Measurements from ENCODE around the gene UGGT2.

Gene UGGT2

DNA sequence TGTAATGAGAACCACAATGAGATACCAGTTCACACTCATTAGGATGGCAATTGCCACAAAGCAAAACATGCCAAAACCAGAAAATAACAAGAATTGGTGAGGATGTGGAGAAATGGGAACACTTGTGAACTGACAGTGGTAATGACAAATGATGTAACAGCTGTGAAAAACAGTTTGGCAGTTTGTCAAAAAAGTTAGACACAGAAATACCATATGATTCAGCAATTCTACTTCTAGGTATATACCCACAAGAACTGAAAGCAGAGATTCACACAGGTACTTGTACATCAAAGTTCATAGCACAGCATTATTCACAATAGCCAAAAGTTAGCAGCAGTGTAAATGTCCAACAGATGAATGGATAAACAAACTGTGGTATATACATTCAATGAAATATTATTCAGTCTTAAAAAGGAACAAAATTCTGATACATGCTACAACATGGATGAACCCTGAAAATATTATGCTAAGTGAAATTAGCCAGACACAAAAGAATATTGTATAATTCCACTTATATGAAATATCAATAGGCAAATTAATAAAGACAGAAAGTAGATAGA lies 96.5 kb downstream of the UGGT2 start:
- TF ChIP-seq, protein P1, sequence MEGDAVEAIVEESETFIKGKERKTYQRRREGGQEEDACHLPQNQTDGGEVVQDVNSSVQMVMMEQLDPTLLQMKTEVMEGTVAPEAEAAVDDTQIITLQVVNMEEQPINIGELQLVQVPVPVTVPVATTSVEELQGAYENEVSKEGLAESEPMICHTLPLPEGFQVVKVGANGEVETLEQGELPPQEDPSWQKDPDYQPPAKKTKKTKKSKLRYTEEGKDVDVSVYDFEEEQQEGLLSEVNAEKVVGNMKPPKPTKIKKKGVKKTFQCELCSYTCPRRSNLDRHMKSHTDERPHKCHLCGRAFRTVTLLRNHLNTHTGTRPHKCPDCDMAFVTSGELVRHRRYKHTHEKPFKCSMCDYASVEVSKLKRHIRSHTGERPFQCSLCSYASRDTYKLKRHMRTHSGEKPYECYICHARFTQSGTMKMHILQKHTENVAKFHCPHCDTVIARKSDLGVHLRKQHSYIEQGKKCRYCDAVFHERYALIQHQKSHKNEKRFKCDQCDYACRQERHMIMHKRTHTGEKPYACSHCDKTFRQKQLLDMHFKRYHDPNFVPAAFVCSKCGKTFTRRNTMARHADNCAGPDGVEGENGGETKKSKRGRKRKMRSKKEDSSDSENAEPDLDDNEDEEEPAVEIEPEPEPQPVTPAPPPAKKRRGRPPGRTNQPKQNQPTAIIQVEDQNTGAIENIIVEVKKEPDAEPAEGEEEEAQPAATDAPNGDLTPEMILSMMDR (IDR thresholded peaks at IDR 0.05; ENCODE audit: insufficient read depth, low read length, missing control alignments) = no peak
- ChIA-PET POLR2A (no interaction called here), CTCF (no interaction called here)
- no peak overlapping the region for H3K4me3 ChIP-seq (ENCODE audit: low read depth, low read length)
- no peak for DNase-seq (ENCODE audit: low read depth, low spot score)

DNA sequence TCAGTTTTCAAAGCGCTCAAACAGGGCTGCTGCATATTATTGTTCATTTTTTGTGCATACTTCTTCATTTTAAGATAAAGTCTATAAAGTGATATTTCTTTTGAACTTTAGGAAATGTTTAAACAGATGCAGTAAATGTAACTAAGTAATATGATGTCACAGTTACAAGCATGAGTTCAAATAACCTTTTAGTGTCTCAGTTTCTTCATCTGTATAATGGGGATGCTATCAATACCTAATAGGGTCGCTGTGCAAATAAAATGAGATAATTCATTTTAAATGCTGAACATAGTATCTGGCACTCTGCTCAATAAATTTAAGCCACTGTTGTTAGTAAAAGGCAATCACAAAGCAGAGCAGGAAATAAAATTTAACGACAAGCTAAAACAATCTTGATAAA lies 97.5 kb downstream of the UGGT2 start:
- TF ChIP-seq, protein P1 (IDR thresholded peaks at IDR 0.05; ENCODE audit: insufficient read depth, low read length, missing control alignments) = no peak
- ChIA-PET POLR2A (no interaction called here), CTCF (no interaction called here)
- H3K4me3 ChIP-seq (ENCODE audit: low read depth, low read length) = no peak overlapping the region
- DNase-seq (ENCODE audit: low read depth, low spot score) = no peak

DNA sequence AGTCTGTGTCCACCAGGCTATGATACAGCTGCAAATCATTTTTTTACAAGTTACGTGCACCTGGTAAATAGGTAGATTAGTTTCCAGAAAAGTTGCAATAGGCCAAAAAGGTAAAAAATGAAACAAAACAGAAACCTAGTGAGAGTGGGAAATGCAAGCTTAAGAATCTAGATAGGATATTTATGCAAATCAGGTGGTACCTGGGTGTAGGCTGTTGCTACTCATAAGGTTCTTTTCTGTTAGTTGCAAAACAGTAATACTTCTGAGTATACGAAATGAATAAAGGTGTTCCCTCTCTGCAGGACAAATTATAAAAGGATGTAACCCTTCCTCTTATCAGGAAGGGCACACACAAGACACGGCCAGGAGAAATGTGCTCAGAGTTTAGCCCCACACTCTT lies 97.9 kb downstream of the UGGT2 start:
- TF ChIP-seq, protein P1 (IDR thresholded peaks at IDR 0.05; ENCODE audit: insufficient read depth, low read length, missing control alignments) = no peak
- no peak for DNase-seq (ENCODE audit: low read depth, low spot score)
- no peak overlapping the region for H3K4me3 ChIP-seq (ENCODE audit: low read depth, low read length)
- ChIA-PET POLR2A (no interaction called here), CTCF (no interaction called here)

DNA sequence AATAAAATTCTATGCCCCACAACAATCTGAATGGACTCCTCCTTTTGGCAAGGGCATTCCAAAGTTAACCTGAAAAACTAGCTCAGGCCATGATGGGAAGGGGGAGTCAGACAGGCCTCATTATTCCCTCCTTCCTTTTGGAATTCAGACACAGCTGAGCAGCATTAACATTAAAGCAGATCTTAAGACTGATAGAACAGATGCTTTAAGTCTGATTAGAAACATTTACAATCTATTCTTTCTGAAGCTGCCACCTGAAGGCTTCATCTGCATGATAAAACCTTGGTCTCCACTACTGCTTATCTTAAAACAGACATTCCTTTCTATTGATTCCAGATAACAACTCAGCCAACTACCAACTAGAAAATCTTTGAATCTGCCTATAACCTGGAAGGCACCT lies 98.9 kb downstream of the UGGT2 start:
- ChIA-PET CTCF (no interaction called here), POLR2A (no interaction called here)
- TF ChIP-seq, protein P1 (IDR thresholded peaks at IDR 0.05; ENCODE audit: insufficient read depth, low read length, missing control alignments) = no peak
- no peak for DNase-seq (ENCODE audit: low read depth, low spot score)
- H3K4me3 ChIP-seq (ENCODE audit: low read depth, low read length) = no peak overlapping the region

DNA sequence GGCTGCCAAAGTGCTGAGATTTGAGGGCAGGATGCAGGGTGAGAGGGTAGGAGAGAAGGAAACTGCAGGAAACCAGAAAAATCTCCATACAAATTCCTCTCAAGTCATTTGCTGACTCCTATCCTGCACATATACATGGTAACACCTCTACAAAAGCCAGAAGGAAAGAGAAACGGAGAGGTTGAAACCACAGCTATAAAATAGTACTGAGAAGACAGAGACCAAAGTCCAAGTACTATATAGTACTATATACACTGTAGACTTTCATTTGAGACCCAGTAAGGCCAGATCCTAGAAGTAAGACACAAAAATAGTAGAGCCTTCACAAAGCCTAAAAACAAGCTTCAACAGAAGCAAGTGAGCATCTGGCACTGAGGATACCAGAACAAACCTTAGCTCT lies 103.1 kb downstream of the UGGT2 start:
- CTCF ChIA-PET = no interaction called here
- H3K4me3 ChIP-seq (ENCODE audit: low read depth, low read length) = no peak overlapping the region
- POLR2A ChIA-PET = no interaction called here
- DNase-seq (ENCODE audit: low read depth, low spot score) = no peak
- TF ChIP-seq, protein P1 (IDR thresholded peaks at IDR 0.05; ENCODE audit: insufficient read depth, low read length, missing control alignments) = no peak

DNA sequence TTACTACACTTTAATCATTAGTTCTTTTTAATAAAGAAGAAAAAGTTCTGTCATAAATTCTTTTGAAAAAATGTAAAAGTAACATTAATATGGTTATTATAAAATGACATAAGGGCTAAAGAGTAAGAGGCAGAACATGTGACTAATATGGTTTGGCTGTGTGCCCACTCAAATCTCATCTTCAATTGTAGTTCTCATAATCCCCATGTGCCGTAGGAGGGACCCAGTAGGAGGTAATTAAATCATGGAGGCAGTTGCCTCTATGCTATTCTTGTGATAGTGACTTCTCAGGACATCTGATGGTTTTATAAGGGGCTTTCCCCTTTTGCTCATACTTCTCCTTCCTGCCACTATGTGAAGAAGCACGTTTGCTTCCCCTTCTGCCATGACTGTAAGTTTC lies 104.5 kb downstream of the UGGT2 start:
- DNase-seq (ENCODE audit: low read depth, low spot score) = no peak
- CTCF ChIA-PET = no interaction called here
- TF ChIP-seq, protein P1 (IDR thresholded peaks at IDR 0.05; ENCODE audit: insufficient read depth, low read length, missing control alignments) = no peak
- H3K4me3 ChIP-seq (ENCODE audit: low read depth, low read length) = no peak overlapping the region
- POLR2A ChIA-PET = no interaction called here

All from AG04449 (cell line).